ENCODE results near the gene PDCD11. TPM values are rescaled to one million over a fixed set of nuclear protein-coding genes. Genes with fewer than 3 reads are reported as not detected.
"Not testable (repeated sequence)": the region's sequence is repeated elsewhere in the genome, so short reads cannot be mapped to it uniquely, and the experiment has no call there.

PDCD11 gene
- total RNA-seq, 1 donor from 2014 or later, result 41.5 TPM

DNA sequence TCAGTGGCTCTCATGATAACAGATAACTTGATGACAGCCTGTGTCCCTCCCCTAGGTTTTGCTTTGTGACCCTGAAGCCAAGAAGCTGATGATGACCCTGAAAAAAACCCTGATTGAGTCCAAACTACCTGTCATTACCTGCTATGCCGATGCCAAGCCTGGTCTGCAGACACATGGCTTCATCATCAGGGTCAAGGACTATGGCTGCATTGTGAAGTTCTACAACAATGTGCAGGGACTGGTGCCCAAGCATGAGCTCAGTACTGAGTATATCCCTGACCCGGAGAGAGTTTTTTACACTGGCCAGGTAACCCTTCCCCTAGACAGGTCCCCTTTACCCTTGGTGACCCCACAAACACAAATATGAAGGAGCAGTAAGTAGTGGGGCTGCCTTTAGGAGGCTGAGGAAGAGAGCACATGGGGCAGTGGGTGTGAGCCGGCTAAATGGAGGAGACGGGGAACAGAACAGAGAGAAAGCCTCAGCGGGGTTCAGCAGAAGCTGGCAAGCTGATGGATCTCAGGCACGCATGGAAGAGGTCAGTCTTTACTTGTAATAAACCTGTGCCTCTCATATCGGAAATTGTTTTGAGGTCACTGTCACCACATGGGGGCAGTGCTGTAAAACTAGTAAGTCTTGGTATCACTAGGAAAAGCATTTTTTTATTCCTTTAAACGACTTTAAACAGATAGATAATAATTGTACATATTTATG, 20.2 kb downstream of the PDCD11 start:
- DNase-seq, result peak; percentile 85

DNA sequence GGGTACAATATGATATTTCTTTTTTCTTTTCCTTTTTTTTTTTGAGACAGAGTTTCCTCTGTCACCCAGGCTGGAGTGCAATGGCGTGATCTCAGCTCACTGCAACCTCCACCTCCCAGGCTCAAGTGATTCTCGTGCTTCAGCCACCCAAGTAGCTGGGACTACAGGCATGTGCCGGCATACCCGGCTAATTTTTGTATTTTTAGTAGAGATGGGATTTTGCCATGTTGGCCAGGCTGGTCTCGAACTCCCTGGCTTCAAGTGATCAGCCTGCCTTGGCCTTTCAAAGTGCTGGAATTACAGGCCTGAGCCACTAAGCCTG, 20.7 kb downstream of the PDCD11 start:
- not testable (repeated sequence) for DNase-seq

DNA sequence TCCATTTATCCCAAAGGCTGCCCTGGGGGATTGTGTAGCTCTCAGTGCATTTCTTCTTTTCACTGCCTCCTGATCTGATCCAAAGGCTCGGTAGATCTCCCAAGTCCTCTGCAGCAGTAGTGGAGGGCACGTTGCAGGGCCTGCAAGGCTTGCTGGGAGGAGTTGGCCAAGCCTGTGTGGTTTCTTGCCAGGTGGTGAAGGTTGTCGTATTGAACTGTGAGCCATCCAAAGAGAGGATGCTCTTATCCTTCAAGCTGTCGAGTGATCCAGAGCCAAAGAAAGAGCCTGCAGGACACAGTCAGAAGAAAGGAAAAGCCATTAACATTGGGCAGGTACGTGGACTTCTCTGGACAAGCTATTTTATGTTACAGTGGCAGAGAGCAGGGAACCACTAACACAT, 21.2 kb downstream of the PDCD11 start:
- DNase-seq, result no peak

DNA sequence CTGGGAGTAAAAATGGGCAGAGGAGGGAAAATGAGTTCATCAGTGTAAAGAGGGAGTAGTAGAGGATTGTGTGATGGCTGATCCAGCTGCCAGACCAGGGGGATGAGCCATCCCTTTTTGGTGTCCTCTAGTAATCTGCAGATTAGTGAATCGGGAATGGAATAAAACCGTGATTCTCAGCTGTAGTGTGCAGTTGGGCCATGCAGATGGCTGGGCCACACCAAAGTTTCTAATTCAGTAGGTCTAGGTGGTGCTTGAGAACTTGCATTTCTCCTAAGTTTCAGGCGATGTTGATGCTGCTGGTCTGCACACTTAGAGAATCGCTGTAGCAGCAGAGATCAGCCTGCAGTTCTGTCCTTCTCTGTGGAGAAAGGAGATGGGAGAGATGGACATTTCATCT, 22.7 kb downstream of the PDCD11 start:
- no peak for DNase-seq

DNA sequence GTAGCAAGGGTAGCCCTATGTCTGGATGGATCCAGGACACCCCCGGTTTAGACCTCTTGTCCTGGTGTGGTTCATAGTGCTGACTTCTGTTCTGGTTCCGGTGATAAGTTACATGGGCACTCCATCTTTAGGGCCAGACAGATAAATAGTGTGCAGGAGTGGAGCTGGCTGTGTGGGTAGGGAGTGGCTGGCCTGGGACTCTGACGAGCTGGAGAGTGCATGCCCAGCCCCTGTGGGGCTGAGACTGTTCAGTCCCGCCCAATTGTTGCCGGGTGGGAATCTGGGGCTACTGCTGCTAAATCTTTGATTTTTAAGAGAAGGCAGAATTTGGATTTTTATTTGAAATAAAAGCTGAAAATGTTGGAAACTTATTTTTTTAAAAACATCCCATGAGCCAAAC, 27.3 kb downstream of the PDCD11 start:
- DNase-seq, result no peak

DNA sequence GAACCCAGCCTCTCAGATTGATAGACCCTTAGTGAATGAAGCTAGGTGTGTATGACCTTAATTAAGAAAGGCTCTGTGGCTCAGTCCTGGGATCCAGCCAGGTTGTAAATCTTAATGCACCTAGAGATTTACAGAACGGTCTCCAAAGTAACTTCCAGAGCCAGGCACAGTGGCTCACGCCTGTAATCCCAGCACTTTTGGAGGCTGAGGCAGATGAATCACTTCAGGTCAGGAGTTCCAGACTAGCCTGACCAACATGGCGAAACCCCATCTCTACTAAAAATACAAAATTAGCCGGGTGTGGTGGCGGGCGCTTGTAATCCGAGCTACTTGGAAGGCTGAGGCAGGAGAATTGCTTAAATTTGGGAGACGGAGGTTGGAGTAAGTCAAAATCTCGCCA, 31.4 kb downstream of the PDCD11 start:
- no peak for DNase-seq

DNA sequence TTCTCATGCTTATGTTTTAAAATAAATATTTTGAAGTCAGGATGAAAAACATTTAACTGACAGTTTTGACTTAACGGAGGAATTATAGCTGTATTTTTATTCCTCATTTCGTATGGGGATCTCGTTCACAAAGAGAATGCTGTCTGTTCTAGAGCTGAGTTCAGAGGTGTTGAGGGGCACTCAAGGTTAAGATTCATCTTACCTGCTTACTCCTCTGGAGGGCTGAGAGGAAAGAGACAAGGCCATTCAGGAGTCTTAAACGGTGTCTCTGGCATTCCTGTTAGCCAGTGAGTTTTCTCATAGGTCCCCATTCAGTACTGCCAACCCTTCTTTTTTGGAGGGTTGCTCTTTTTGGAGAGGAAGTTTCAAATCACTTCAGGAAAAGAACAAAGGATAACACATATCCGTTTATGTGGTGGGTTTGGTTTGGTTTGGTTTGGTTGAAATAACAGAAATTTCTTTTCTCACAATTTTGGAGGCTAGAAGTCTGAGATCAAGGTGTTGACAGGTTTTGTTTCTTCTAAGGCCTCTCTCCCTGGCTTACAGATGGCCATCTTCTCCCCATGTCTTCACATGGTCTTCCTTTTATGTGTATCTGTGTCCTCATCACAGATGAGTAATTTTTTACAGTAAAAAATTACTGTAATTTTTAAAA, 32.7 kb downstream of the PDCD11 start:
- DNase-seq, result no peak

DNA sequence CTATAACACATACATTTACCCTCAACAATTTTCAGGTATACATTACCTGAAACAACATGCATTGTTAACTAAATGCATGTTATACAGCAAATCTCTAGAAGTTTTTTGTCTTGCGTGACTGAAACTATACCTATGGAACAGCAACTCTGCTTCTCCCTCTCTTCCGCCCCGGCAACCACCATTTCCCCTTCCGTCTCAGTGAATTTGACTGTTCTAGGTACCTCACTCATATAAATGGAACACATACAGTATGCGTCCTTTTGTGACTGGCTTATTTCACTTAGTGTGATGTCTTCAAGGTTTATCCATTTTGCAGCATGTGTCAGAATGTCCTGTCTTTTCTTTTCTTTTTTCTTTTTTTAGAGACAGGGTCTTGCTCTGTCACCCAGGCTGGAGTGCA, 33.2 kb downstream of the PDCD11 start:
- no peak for DNase-seq

DNA sequence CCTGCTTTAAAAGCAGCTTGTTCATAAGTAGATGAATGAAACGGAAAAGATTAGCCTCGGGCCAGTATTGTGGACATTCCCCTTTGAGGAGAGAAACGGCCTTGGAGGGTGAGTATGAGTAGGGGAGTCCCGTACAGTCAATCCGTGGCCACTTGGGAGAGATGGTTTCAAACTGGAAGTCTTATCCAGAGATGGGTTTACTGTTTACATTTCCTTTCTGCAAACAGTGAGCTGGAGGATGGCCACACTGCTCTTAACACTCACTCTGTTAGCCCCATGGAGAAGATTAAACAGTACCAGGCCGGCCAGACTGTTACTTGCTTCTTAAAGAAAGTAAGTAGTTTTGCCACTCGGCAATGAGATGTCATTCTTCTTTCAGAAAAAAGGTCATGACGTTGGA, 35.5 kb downstream of the PDCD11 start:
- DNase-seq, result no peak

DNA sequence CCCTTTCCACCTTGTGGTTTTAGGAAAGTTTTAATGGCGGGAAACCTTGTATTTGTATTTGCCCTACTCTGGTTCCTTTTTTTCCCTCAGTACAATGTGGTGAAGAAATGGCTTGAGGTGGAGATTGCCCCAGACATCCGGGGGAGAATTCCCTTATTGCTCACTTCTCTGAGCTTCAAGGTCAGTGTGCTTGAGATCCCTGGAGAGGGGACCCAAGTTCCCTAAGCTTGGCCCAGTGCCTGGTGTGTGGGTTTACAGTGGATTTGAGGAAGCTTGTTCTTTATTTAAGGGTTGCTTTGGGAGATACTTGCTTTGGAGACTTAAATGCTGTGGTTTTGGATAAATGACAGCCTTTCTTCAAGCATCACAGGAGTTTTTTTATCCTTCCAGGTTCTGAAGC, 37.4 kb downstream of the PDCD11 start:
- no peak for DNase-seq

DNA sequence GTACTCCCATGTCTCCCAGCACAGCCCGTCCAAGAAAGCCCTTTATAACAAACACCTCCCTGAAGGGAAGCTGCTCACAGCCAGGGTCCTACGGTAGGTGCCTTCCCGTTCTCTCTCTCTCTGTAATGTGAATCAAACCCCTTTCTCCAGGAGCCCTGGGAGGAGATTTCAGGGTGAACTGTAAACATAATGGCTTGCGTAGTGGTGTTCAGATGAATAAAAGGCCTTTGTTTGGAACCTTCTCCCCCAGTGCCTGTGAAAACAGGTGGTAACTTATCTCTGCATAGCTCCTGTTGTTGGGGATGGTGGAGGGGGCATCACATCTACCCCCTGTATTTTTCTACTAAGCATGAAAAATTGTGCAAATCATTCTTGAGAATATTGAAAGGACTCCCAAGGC, 43.4 kb downstream of the PDCD11 start:
- DNase-seq, result no peak

DNA sequence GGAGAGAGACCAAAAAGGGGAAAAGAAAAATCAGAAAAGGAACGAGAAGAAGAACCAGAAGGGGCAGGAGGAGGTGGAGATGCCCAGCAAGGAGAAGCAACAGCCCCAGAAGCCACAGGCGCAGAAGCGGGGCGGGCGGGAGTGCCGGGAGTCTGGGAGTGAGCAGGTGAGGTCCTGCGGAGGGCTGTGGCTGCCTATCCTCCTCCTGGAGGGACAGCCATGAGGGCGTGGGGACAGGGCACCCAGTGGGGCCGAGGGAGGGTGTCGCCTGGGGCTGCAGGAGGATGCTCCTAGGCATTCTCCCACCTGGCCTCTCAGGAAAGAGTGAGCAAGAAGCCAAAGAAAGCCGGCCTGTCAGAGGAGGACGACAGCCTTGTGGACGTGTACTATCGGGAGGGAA, 44.0 kb downstream of the PDCD11 start:
- DNase-seq, result no peak

DNA sequence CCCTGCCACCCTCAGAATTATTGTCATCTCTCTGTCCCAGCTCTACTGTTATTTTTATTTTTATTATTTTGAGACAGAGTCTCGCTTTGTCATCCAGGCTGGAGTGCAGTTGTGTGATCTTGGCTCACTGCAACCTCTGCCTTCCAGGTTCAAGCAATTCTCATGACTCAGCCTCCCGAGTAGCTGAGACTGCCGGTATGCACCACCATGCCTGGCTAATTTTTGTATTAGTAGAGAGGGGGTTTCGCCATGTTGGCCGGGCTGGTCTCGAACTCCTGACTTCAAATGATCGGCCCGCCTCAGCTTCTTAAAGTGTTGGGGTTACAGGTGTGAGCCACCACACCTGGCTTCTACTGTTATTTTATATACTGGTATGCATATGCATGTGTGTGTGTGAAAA, 44.8 kb downstream of the PDCD11 start:
- DNase-seq, result no peak

DNA sequence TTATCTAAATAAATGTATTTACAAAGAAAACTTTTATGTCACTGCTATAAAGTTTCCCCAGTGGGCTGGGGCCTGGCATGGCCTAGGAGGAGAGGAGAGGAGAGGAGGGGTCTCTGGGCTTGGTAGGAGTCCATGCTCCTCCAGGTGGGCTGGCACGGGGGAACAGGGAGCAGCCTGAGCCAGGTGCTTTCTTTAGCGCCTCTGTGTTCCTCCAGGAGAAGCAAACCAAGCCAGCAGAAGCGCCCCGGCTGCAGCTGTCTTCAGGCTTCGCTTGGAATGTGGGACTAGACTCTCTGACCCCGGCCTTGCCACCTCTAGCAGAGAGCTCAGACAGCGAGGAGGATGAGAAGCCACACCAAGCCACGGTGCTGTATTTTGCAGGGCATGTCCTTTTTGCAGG, 45.2 kb downstream of the PDCD11 start:
- no peak for DNase-seq

DNA sequence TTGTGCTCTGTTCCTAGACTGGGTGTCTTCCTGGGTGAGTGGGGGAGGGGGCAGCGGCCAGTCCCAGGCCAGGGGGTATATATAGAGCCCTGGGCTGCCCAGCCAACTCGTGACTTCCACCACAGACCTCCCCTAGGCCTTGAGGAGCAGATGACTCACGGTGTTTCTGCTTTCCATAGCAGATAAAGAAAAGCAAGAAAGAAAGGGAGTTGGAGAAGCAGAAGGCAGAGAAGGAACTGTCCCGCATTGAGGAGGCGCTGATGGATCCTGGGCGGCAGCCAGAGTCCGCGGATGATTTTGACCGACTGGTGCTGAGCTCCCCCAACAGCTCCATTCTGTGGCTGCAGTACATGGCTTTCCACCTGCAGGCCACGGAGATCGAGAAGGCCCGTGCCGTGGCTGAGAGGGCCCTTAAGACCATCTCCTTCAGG, 45.6 kb downstream of the PDCD11 start:
- no peak for DNase-seq

DNA sequence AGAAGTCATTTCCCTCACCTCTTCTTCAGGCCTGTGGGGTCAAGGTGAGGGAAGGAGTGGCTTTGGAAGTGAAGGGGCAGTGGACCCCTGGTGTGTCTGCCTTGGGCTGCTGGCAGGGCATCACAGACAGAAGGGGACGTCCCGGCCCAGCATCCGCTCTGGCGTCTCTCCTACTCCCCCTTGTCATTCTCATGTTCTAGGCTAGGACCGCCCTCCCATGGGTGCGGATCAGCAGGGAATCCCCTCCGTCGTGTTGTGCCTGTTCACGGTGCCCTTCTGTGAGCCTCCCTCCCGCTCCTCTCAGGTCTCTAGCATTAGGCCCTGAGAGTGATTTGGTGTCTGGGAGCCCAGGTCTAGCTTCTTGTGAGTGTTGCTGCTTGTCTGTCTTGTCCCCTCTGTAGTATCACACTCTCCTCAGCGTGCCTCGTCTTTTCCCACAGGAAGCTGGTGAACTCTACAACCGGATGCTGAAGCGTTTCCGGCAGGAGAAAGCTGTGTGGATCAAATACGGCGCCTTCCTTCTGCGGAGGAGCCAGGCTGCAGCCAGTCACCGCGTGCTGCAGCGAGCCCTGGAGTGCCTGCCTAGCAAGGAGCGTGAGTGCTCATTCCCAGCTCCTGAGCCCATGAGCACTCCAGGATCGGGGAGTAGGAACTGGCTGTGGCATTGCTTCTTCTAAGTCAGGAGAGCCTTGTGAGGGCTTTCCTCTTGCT, 47.2 kb downstream of the PDCD11 start:
- DNase-seq, result peak; percentile 80

DNA sequence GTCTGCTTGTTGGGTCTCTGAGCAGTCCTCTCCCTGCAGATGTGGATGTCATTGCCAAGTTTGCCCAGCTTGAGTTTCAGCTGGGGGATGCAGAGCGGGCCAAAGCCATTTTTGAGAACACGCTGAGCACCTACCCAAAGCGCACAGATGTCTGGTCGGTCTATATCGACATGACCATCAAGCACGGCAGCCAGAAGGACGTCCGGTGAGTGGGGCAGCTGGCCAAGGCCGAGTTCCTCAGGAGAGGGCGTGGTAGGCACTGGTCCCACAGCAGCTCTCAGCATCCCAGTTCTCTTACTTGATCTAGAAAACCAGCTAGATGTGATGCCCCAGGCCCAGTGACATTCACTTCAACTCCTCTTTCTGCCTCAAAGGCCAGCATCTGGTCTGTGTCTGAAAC, 48.1 kb downstream of the PDCD11 start:
- no peak for DNase-seq

DNA sequence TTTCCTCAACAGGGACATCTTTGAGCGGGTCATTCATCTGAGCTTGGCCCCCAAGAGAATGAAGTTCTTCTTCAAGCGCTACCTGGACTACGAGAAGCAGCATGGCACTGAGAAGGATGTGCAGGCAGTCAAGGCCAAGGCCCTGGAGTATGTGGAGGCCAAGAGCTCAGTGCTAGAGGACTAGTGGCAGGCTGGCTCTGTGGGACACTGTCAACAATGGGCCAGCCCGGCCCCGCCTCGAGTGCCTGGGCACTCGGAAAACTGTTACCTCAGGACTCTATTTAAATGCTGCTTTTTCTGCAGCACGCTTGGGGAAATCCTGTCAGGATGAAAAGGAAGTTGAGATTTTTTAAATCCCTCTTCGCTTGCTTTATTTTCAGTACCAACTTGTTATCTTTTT, 48.9 kb downstream of the PDCD11 start:
- DNase-seq, result no peak

DNA sequence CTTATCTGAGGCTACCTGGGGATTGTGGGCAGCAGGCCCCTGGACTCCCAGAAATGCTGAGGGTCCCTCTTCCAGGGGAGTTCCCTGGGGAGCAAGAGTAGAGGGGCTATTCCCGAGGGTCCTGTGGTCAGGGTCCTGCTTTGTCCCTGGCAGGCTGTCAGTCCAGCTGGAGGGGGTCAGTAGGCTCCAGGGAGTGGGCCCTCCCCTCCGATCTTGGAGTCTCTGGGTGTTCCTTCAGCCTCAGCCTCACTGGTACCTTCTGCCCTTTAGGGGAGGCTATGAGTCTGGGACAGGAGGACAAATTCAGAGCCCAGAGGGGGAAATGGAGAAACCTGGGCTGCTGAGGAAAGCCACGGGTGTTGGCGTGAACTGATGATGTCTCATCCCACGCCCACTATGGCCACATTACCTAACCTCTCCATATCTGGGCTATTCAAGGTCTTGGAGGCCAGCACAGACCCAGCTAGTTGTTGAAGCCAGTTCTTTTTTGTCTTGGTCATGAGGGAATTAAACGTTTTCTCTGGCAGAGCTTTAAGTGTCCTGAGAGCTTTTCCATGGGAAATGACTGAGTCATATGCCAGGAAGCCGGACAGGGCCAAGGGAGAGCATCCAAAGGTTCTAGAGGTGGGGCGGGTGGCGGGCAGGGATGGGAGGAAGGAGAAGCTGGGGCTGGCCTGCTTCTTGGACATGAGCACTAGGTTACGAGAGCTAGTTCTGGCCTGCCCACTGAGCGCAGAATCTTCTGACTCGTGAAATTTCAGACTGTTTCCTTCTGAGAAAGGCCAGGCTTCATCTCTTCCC, 49.5 kb downstream of the PDCD11 start:
- DNase-seq, result peak; percentile 85

DNA sequence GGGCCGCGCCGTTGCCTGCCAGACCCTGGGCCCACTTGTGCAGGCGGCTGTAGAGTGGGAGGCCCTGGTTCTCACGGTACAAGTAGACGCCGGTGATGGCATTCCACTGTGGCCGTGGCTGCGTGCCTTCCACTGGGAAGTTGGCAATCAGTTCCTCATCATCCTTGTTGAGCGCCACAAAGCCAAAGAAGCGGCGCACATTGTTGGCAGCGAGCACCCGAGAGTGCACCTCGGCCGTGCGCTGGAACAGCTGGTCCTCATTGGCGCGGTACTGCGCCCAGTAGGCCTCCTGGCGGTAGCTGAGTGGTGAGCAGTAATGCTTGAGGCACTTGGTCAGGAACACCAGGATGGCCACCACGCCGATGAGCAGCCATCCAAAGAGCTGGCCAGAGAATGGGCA, 50.8 kb downstream of the PDCD11 start:
- no peak for DNase-seq

DNA sequence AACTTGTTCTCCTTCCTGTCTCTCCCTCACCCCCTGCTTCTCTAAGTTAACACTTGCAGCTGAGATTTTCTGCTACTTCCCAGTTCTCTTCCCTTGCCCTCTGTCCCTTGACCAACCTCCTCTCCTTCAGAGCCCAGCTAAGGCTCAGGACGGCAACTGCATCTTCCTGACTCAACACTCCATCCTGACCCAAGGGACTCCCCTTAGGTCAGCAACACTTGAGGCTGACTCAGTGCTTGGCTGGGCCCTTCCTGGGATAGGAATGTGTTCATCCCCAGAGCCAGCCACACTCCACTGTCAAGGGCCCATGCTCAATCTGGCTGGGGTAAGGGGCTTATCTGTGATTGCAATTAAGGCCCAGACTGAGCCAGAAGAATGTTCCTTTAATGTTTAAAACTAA, 52.3 kb downstream of the PDCD11 start:
- DNase-seq, result peak; percentile 55

DNA sequence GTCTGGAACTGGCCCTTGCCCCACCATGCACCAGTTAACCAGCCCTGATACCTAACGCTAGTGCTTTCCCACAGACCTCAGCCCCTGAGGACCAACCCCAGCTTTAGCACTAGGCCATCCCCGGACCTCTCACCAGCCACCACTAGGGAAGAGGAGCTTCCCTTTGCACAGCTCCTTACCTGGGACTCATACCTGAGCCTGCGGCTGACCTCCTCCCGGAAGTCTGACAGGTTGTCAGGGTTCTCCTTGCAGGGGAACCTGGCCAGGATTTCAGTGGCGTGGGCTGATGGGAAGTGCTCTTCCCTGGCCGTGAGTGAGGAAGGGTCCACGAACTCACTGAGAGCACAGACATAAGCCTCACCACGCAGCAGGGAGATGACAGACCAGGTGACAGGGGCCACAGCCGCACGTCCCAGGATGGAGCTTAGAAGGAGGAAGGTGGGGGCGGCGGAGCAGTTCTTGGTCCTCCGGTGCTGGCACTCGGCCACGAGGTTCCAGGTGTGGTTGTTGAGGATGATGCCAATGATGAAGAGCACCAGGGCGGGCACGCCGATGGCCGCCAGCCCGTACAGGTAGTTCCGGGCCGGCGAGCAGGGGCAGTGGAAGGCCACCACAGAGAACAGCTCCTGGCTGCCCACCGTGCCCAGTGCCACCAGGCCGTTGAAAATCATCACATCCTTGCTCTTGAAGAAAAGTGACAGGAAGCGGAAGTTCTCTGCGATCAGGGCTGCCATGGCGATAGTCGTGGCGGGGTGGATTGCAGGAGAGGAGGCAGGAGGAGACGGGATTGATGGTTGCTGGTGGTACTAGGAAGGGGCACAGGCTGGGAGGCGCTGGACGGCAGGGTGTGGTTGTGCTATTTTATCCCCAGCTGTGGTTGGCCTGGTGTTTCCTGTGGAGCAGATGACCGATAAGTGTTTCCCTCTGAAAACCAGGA, 53.0 kb downstream of the PDCD11 start:
- no peak for DNase-seq
